ENCODE data around the gene SLC29A4.

- TF ChIP-seq CTCF (IDR thresholded peaks at IDR 0.05; ENCODE audit: low read depth, low read length, missing input control), result no peak
- no peak for TF ChIP-seq TAF1 (conservative IDR thresholded peaks at IDR 0.05)
- no peak for TF ChIP-seq ZBTB33 (IDR thresholded peaks at IDR 0.05)
- no peak for TF ChIP-seq JUND (IDR thresholded peaks at IDR 0.05)
- TF ChIP-seq ATF3 (IDR thresholded peaks at IDR 0.05), result no peak
- no peak for TF ChIP-seq MAX (IDR thresholded peaks at IDR 0.05)
- TF ChIP-seq EGR1 (IDR thresholded peaks at IDR 0.05; ENCODE audit: low read depth in 2 of 2), result no peak
- no peak for TF ChIP-seq REST (IDR thresholded peaks at IDR 0.05)
- no peak for TF ChIP-seq NR2F2 (IDR thresholded peaks at IDR 0.05)
- TF ChIP-seq RAD21 (IDR thresholded peaks at IDR 0.05), result no peak
- no peak for TF ChIP-seq HNF4G (IDR thresholded peaks at IDR 0.05)
- TF ChIP-seq GABPA (IDR thresholded peaks at IDR 0.05 in 1 of 2, conservative IDR thresholded peaks at IDR 0.05 in 1 of 2), result no peak
- no peak for TF ChIP-seq YY1 (IDR thresholded peaks at IDR 0.05)
These were observed 47.5 kb downstream of the SLC29A4 start for GRCh38 chr7:5330288-5330687.
